Fibroblast of lung (primary cell): ENCODE measurements around the gene IGFL4.

Experiments
- CTCF ChIP-seq, 2 donors: IDR thresholded peaks in 1 of 2; conservative IDR thresholded peaks in 1 of 2; 1 replicate in 1 of 2; 2 replicates in 1 of 2; pipeline ENCODE4 v1.5.1; 2011 to 2012; ENCODE audit warnings: low read length in 2 of 2, control low read depth in 1 of 2, inconsistent platforms in 1 of 2, low read depth in 1 of 2, mild to moderate bottlenecking in 1 of 2
- EZH2 ChIP-seq: IDR thresholded peaks from 2 replicates; pipeline ENCODE4 v1.5.1; 2012; ENCODE audit warnings: low read length, control low read depth, mild to moderate bottlenecking; ENCODE audit errors: missing control alignments

DNA sequence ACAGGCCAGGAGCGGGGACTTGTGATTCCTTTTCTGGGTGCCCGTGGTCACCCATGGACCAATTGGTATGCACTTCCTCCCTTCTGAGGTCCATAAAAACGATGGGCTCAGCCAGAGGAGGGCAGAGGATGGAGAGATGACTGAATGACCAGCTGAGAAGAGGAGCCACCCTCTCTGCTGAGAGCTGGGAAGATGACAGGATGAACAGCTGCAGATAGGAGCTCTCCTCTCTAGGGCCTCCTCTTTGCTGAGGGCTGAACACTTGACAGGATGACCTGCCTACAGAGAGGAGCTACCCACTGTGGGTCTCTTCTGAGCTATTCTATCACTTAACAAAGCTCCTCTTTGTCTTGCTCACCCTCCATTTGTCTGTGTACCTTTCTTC lies 4.1 kb downstream of the IGFL4 start:
- TF ChIP-seq CTCF (conservative IDR thresholded peaks at IDR 0.05 in 1 of 2, IDR thresholded peaks at IDR 0.05 in 1 of 2; ENCODE audit: low read depth in 1 of 2, low read length in 2 of 2) (no peak), EZH2 (no peak)
